Upper lobe of left lung (tissue), 6 donors: ENCODE results near the gene KCNN1. TPM values are rescaled to one million over a fixed set of nuclear protein-coding genes. Genes with fewer than 3 reads are reported as not detected.
A peak's percentile ranks its signal among the peaks of the same experiment; 100 is the strongest.

Experiments used
- ATAC-seq, 2 donors: fragments of 200-7000 bp; cut with Tn5 transposase; one replicate each; pipeline ENCODE4 v1.9.1; 2022; ENCODE audit warnings: mild to moderate bottlenecking in 2 of 2, moderate library complexity in 2 of 2; ENCODE audit not compliant: low FRiP score in 2 of 2
- DNase-seq, 2 donors: peaks; one replicate each; pipeline ENCODE4 v3.0.0-alpha.2; 2019 to 2020
- H3K27ac ChIP-seq, 4 donors: fragments of 200-600 bp; sonication (generic); one replicate each; pipeline ENCODE4 v1.5.1; 2016 to 2019
- H3K27me3 ChIP-seq, 4 donors: fragments of 200-600 bp; sonication (generic); one replicate each; pipeline ENCODE4 v1.5.1; 2017 to 2019
- H3K36me3 ChIP-seq, 4 donors: fragments of 200-600 bp; sonication (generic); one replicate each; pipeline ENCODE4 v1.5.1; 2016 to 2019
- H3K4me1 ChIP-seq, 4 donors: fragments of 200-600 bp; sonication (generic); one replicate each; pipeline ENCODE4 v1.5.1; 2018 to 2019
- H3K4me3 ChIP-seq, 4 donors: fragments of 200-600 bp; sonication (generic); one replicate each; pipeline ENCODE4 v1.5.1; 2017 to 2019; ENCODE audit warnings: mild to moderate bottlenecking in 2 of 4, moderate library complexity in 1 of 4
- H3K9me3 ChIP-seq, 4 donors: fragments of 200-600 bp; sonication (generic); one replicate each; pipeline ENCODE4 v1.5.1; 2018 to 2019
- EP300 ChIP-seq, 4 donors: sonication (generic); formaldehyde crosslinking; IDR thresholded peaks; one replicate each; pipeline ENCODE4 v1.5.1; 2017; ENCODE audit warnings: antibody characterized with exemption in 4 of 4, control low read depth in 2 of 4
- POLR2A ChIP-seq, 4 donors: fragments of 450-650 bp; IDR thresholded peaks; one replicate each; pipeline ENCODE4 v1.5.1; 2016 to 2017; ENCODE audit warnings: antibody characterized with exemption in 4 of 4, mild to moderate bottlenecking in 2 of 4
- POLR2AphosphoS5 ChIP-seq, 2 donors: sonication (generic); formaldehyde crosslinking; IDR thresholded peaks; one replicate each; pipeline ENCODE4 v1.5.1; 2017; ENCODE audit warnings: antibody characterized with exemption in 2 of 2
- WGBS, 2 donors: methylation state at CpG; one replicate each; pipeline ENCODE4 v1.1.5; 2017 to 2018; 5-methylcytosine and 5-hydroxymethylcytosine counted together
- total RNA-seq, 6 donors: library from RNA; depleted of rRNA in 4 of 6; stranded (reverse); fragments of >200 nt in 4 of 6; gene quantifications; one replicate each; pipeline versions ENCODE4 v1.1.0 to v1.2.1, GENCODE V29; 2016 to 2021
- TF ChIP-seq, protein P1 (sequence below), 6 experiments: fragments of 450-650 bp in 4 of 6; fragments of 200-600 bp in 2 of 6; sonication (generic) in 2 of 6; IDR thresholded peaks; one replicate each; pipeline ENCODE4 v1.5.1; 2016 to 2019; ENCODE audit warnings: antibody characterized with exemption in 6 of 6
- donor health status: DM: no; HTN: no; CAD: no; lungs with moderate emphysema.
- donor health status: DM: no; HTN: yes; CAD: no; lungs with severe emphysema.

The KCNN1 gene
- total RNA-seq, 6 donors from 2014 or later: 0.34 to 0.37 TPM; not detected in 4

DNA sequence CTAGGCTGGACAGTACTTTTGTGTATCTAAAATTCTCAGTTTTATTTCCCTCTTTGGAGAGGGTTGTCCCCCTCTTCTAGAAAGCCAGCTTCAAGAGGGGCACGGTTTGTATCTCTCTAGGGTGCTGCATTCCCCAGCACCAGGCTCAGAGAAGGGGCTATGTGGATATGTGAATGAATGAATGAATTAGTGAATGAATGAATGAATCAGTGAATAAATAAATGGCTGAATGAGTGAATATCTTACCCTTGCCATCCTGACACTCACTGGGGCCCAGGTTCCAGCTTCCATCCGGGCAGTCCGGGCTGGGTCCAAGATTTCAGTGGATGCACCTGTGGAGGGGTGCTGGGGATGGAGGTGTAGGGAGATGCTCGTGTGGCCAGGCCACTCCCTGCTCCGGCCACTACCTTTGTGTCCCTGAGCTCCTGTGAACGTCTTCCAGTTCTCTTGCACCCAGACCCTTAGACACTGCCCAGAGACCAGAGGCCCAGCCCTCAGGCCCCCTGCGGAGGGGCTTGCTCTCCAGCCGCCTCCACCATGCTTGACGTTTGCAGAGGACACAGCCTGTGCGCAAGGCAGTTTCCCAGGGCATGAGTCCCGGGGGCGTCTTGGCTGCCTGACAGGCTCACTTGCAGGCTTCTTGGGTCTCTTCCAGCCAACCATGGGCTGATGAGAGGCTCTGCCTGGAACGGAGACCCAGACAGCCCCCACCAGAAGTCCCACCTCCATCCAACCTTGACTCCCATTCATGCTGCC is 2.8 kb upstream of the KCNN1 start:
- H3K27ac ChIP-seq: no peak overlapping the region
- TF ChIP-seq POLR2A (IDR thresholded peaks at IDR 0.05) (no peak), EP300 (IDR thresholded peaks at IDR 0.05) (no peak), POLR2AphosphoS5 (IDR thresholded peaks at IDR 0.05) (no peak)
- TF ChIP-seq, protein P1, sequence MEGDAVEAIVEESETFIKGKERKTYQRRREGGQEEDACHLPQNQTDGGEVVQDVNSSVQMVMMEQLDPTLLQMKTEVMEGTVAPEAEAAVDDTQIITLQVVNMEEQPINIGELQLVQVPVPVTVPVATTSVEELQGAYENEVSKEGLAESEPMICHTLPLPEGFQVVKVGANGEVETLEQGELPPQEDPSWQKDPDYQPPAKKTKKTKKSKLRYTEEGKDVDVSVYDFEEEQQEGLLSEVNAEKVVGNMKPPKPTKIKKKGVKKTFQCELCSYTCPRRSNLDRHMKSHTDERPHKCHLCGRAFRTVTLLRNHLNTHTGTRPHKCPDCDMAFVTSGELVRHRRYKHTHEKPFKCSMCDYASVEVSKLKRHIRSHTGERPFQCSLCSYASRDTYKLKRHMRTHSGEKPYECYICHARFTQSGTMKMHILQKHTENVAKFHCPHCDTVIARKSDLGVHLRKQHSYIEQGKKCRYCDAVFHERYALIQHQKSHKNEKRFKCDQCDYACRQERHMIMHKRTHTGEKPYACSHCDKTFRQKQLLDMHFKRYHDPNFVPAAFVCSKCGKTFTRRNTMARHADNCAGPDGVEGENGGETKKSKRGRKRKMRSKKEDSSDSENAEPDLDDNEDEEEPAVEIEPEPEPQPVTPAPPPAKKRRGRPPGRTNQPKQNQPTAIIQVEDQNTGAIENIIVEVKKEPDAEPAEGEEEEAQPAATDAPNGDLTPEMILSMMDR (IDR thresholded peaks at IDR 0.05): no peak
- DNase-seq (peak in 1 of 2 donors; percentile 68), ATAC-seq (peak in 1 of 2 donors; percentile 27)
- WGBS, 2 donors: 75 to 81% methylated on average over 8 to 13 of the region's 13 CpGs
- no peaks in the 10 kb centered on the region for H3K9me3 ChIP-seq
- H3K36me3 ChIP-seq: no peaks in the 10 kb centered on the region
- H3K4me1 ChIP-seq: peaks cover 0 to 13% (median 4%) of the 10 kb centered on the region in 4 donors
- H3K27me3 ChIP-seq: peaks cover 0 to 20% (median 9%) of the 10 kb centered on the region in 4 donors
- H3K4me3 ChIP-seq: no peak overlapping the region

DNA sequence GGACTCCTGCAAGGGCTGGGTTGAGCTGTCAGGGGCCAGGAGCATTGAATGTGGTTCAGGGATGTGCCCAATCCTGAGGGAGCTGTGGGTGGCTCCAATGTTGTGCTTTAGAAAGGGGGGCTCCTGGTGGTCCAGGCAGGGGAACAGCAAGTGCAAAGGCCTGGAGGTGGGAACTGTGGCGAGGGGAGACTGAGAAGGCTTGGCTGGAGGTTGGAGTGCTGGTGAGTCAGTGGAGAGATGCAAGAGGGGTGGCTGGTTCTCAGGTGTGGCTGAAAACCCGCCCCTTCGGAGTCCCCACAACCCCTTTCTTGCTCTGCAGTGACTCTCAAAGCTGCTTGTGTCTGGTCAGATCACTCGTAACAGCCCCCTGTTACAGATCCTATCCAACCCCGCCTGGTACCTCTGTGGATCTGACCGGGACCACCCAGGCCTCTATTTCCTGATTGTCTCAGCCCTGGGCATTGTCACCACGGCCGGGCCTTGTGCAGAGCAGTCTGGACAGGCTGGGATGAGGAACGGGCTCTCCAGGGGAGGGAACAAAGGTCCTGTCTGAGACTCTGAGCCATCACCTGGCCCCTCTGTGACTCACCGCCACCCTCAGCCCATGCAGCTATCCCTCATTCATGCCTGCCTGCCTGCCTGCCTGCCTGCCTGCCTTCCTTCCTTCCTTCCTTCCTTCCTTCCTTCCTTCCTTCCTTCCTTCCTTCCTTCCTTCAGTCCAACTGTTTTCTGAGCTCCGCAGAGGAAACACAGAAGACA is 1.4 kb upstream of the KCNN1 start:
- no peak overlapping the region for H3K27ac ChIP-seq
- ATAC-seq: no peak
- TF ChIP-seq, protein P1 (IDR thresholded peaks at IDR 0.05): no peak
- TF ChIP-seq EP300 (IDR thresholded peaks at IDR 0.05): no peak
- TF ChIP-seq POLR2AphosphoS5 (IDR thresholded peaks at IDR 0.05): no peak
- no peak for TF ChIP-seq POLR2A (IDR thresholded peaks at IDR 0.05)
- DNase-seq: no peak
- no peaks in the 10 kb centered on the region for H3K36me3 ChIP-seq
- 53 to 59% methylated on average over 8 to 11 of the region's 11 CpGs for WGBS, 2 donors
- no peak overlapping the region for H3K4me3 ChIP-seq
- peaks cover 0 to 20% (median 9%) of the 10 kb centered on the region in 4 donors for H3K27me3 ChIP-seq
- H3K4me1 ChIP-seq: peaks cover 0 to 13% (median 4%) of the 10 kb centered on the region in 4 donors
- H3K9me3 ChIP-seq: no peaks in the 10 kb centered on the region

DNA sequence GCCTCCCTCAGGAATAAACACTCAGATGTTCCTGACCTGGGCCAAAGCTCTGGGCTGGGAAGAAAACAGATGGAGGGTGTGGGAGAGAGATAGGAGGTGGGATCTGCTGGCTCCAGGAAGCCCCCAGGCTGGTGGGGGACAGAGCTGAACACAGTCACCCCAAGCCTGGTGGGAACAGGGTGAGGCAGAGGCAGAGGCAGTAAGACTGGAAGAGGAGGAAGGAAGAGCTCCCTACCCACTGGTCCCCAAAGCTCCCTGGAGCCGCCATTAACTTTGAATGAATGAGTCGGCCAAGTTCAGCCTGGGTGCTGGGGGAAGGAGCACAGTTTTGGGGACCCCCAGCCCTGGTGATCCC is 801 bp upstream of the KCNN1 start:
- 46% methylated on average over 2 of the region's 2 CpGs; no CpG with 5 or more reads in 1 of the 2 donors for WGBS, 2 donors
- Histone ChIP-seq H3K9me3 (no peaks in the 10 kb centered on the region), H3K4me3 (no peak overlapping the region), H3K36me3 (no peaks in the 10 kb centered on the region), H3K4me1 (peaks cover 0 to 13% (median 4%) of the 10 kb centered on the region in 4 donors), H3K27me3 (peaks cover 0 to 20% (median 9%) of the 10 kb centered on the region in 4 donors), H3K27ac (no peak overlapping the region)
- ATAC-seq (no peak), DNase-seq (no peak)
- TF ChIP-seq POLR2AphosphoS5 (IDR thresholded peaks at IDR 0.05) (no peak), EP300 (IDR thresholded peaks at IDR 0.05) (no peak), POLR2A (IDR thresholded peaks at IDR 0.05) (no peak)
- TF ChIP-seq, protein P1 (IDR thresholded peaks at IDR 0.05): no peak

- Histone ChIP-seq H3K9me3 (no peaks in the 10 kb centered on the region), H3K27me3 (peaks cover 0 to 20% (median 9%) of the 10 kb centered on the region in 4 donors), H3K36me3 (no peaks in the 10 kb centered on the region), H3K4me3 (peak overlapping the region in 2 of 4 donors; percentile 23 to 24), H3K27ac (no peak overlapping the region), H3K4me1 (peaks cover 0 to 13% (median 4%) of the 10 kb centered on the region in 4 donors)
- ATAC-seq: no peak
- TF ChIP-seq EP300 (IDR thresholded peaks at IDR 0.05) (no peak), POLR2AphosphoS5 (IDR thresholded peaks at IDR 0.05) (no peak), POLR2A (IDR thresholded peaks at IDR 0.05) (no peak)
- TF ChIP-seq, protein P1 (IDR thresholded peaks at IDR 0.05): no peak
- no peak for DNase-seq
- 10 to 16% methylated on average over 12 to 28 of the region's 35 CpGs for WGBS, 2 donors
Observed at GRCh38 chr19:17967257-17968051, 547 bp downstream of the KCNN1 start.
